RPMI7951 (cell line): ENCODE measurements around the gene SLC46A3. TPM values are rescaled to one million over a fixed set of nuclear protein-coding genes. Genes with fewer than 3 reads are reported as not detected.

Experiments used
- DNase-seq: peaks from one replicate; pipeline ENCODE4 v3.0.0-alpha.2; 2012; ENCODE audit warnings: low read depth
- total RNA-seq: library from RNA; depleted of rRNA; stranded (reverse); fragments of >200 nt; shearing (Covaris generic); gene quantifications from 2 replicates; pipeline ENCODE4 v1.2.3, GENCODE V29; 2014; rRNA removed

Gene SLC46A3
- total RNA-seq, 1 experiment from 2014 or later: 7.6 TPM

- no peak for DNase-seq
Measured at GRCh38 chr13:28680541-28680940, 38.2 kb downstream of the SLC46A3 start.

- peak; percentile 18 for DNase-seq
Measured at GRCh38 chr13:28679628-28680027, 39.1 kb downstream of the SLC46A3 start.

- no peak for DNase-seq
Measured at GRCh38 chr13:28678809-28679208, 40.0 kb downstream of the SLC46A3 start.

- DNase-seq: no peak
Measured at GRCh38 chr13:28671126-28671792, 47.5 kb downstream of the SLC46A3 start.

- no peak for DNase-seq
Measured at GRCh38 chr13:28666897-28667488, 51.8 kb downstream of the SLC46A3 start.

- peak; percentile 52 for DNase-seq
Measured at GRCh38 chr13:28659621-28659970, 59.2 kb downstream of the SLC46A3 start.

DNA sequence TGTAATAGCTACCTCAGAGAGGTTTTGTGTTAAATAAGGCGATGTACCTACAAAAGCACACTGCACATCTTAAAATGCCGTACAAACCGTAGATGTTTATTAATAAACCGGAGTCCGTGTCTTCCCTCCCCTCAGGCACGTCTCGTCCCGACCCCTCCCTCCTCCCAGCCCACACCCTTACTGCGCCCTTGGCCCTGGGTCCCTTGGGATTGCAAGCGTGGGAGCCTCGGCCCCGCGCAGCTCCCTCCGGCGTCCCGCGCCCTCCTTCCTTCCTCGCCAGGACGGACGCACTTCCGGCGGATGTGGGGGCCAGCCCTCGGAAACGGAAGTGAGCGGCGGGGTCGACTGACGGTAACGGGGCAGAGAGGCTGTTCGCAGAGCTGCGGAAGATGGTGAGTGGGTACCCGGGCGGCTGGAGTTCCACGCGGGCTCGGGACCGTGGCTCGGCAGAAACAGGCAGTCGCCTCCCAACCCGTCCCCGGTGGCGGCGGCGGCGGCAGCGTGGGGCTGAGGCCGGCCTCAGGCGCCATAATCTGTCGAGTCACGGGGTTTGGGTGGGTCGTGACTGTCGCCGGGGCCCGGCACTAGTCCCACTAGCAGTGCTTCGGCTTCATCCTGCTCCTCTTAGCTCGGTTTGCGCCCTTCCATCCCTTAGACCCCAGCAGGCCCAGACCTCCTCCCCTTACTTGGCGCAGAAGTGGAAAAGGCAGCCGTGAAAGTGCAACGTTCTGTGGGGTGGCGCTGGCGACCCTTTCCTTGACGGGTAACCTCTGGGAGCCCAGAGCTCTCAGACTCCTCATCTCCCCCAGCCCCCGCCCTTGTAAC, 59.8 kb downstream of the SLC46A3 start, which contains the start of gene POMP:
Gene POMP, plus strand, starts transcription at position 335 of the 825 bp plus-strand sequence. Its CDS starts 55 bp downstream, at position 390.
- peak; percentile 88 for DNase-seq

- no peak for DNase-seq
Measured at GRCh38 chr13:28658539-28658795, 60.3 kb downstream of the SLC46A3 start.

DNA sequence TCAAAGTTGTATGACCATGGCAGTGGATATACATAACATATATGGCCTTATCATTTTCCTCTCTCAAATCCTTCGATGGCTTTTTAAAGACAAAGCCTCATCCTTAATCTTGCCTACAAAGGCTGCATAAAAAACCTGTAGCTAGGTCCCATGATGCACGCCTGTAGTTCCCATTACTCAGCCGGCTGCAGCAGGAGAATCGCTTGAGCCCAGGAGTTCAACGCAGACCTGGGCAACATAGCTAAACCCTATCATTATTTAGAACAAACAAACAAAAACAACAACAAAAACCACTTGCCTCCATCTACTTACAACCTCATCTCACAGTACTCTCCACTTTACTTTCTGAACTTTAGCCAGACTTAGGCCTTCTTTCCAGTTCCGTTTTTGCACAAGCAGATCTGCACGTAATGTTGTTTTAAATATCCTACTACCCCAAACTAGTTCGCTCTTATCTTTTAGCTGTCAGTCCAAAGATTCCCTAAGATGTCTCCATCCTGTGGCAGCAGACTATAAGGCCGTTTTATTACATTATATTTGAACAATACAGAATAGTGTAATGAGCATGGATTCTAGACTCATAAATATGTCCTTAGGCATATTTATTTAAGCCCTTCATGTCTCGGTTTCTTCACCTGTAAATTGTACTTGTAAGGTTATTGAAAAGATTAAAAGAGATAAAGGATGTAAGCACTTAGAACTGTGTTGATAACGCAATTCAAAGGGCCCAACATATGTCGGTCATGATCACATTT, 60.8 kb downstream of the SLC46A3 start:
- peak; percentile 15 for DNase-seq

- no peak for DNase-seq
Measured at GRCh38 chr13:28655561-28655960, 63.2 kb downstream of the SLC46A3 start.

GRCh38 chr13:28654276-28654675, 64.5 kb downstream of the SLC46A3 start:
- no peak for DNase-seq

DNA sequence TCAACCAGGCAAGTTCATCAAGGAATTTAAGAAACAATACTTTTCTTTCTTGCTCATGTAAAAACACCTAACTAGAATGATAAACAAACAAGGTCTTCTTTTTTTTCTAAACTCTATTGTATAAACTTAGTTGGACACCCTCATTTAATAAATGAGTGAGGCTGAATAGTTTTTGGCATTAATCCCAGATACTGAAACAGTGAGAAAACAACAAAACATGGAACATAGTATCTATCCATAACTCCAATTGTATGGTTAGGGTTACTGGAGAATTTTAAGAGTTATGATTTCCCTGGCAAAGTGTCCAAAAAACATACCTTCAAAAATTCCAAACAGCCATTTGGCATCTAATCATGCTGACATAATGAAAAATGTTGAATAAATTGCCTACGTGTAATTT, 65.7 kb downstream of the SLC46A3 start:
- DNase-seq: no peak

DNA sequence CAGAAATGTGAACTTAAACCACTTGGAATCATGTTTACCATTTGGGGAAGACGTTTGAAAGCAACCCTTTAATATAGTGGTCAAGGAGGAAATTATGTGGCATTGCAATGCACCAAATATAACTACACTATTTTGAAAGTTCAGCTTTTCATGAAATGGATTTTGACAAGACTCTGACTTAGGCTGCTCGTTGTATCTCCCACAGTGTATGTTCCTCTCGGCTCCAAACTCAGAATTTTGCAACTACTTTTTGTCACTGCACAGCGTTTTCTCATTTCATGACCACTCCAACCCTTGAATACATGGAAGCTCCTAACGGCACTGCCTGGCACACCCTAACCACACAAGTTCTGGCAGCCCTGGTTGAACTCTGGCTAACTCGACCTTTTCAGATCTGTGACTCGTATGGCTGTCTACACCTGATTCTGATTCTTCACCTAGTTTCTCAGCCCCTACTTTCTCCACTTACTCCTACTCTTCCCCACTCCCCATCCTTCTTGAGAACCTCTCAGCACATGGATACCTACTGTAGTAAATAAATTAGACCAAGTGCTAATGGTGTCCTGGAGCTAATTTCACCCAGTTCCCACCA, 66.9 kb downstream of the SLC46A3 start:
- no peak for DNase-seq

GRCh38 chr13:28650284-28650683, 68.5 kb downstream of the SLC46A3 start:
- no peak for DNase-seq

Other genes with a start within 250 kb of the SLC46A3 start
- gene FLT1, start 223.8 kb downstream of the SLC46A3 start, total RNA-seq: 6.2 and 7.4 TPM in 2 replicates
- 162 and 172 TPM in 2 replicates for gene POMP, start 59.8 kb downstream of the SLC46A3 start, total RNA-seq
- 0.10 and 0.24 TPM in 2 replicates for gene MTUS2, start 101.4 kb upstream of the SLC46A3 start, total RNA-seq